ENCODE results near the gene NT5DC2. TPM values are rescaled to one million over a fixed set of nuclear protein-coding genes. Genes with fewer than 3 reads are reported as not detected.

The NT5DC2 gene
- total RNA-seq, 2 donors from 2014 or later: 26.5 to 30.6 TPM

GRCh38 chr3:52520716-52521487 lies 12.8 kb downstream of the NT5DC2 start:
- DNase-seq (ENCODE audit: low spot score in 2 of 2): no peak
- H3K9me3 Mint-ChIP-seq: no peaks in the 10 kb centered on the region
- H3K36me3 Mint-ChIP-seq: no peaks in the 10 kb centered on the region
- no peak overlapping the region for H3K27ac Mint-ChIP-seq
- no peak for ATAC-seq

- Mint-ChIP-seq H3K9me3 (no peaks in the 10 kb centered on the region), H3K36me3 (no peaks in the 10 kb centered on the region), H3K27ac (no peak overlapping the region)
- DNase-seq (ENCODE audit: low spot score in 2 of 2) (no peak), ATAC-seq (no peak)
Observed at GRCh38 chr3:52520141-52520667, 13.5 kb downstream of the NT5DC2 start.

DNA sequence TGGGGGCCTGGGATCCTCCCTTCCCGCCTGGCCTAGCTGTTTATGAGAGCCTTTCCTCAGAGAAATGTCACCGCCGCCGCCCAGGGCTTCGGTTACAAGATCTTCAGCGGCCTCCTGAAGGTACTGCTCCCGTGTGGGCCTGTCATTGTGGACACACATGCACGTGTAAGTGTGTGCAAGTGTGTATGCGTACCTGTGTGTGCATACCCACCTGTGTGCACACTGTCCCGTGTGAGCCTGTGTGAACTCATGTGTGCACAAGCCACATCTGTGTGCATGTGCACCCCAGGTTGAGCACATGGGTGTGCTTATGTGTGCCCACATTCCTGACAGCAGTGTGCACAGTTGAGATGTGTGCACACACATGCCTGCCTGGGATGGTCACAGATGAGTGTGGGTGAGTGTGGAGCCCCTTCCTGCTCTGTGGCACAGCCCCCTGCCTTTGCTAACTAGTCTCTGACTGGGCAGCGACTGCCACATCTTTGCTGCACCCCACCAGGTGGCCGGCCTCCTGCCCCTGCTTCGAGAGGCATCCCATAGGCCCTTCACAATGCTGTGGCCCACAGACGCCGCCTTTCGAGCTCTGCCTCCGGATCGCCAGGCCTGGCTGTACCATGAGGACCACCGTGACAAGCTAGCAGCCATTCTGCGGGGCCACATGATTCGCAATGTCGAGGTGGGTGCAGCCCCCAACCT lies 14.1 kb downstream of the NT5DC2 start:
- no peak for DNase-seq (ENCODE audit: low spot score in 2 of 2)
- no peaks in the 10 kb centered on the region for H3K9me3 Mint-ChIP-seq
- no peaks in the 10 kb centered on the region for H3K36me3 Mint-ChIP-seq
- no peak overlapping the region for H3K27ac Mint-ChIP-seq
- no peak for ATAC-seq

GRCh38 chr3:52518723-52519444 lies 14.8 kb downstream of the NT5DC2 start:
- no peaks in the 10 kb centered on the region for H3K9me3 Mint-ChIP-seq
- DNase-seq (ENCODE audit: low spot score in 2 of 2) (no peak), ATAC-seq (no peak)
- H3K27ac Mint-ChIP-seq: no peak overlapping the region
- H3K36me3 Mint-ChIP-seq: no peaks in the 10 kb centered on the region

DNA sequence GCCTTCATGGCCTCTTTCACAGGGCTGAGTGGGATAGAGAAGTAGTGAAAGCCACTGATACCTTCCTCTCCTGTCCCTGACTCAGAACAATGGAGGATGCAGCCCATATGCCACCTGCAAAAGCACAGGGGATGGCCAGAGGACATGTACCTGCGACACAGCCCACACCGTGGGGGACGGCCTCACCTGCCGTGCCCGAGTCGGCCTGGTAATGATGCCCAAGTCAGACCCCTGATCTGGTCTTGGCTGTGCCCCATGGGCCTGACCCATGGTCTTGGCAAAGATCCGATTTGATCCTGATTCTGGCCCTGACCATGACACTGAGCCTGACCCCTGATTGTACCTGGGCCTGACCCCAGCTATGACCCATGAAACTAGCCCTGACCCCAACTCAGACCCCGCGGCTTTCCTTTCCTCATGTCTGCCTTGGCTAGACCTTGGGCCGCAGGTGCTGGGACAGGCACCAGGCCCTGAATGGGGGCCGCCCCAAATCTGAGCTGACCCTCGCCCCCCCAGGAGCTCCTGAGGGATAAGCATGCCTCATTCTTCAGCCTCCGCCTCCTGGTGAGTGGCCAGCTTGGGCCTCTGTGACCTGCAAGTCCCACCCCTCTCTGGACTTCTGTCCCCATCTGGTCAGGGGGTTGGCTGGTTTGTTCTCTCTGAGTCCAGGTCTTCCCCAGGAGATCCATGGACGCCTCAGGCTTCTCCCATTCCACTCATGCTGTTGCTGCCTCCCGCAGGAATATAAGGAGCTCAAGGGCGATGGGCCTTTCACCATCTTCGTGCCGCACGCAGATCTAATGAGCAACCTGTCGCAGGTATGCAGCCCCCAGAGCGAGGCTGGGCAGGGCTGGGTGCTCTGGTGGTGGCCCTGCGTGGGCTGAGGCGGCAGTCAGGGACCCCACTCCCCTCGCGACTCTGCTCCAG lies 15.6 kb downstream of the NT5DC2 start:
- Mint-ChIP-seq H3K36me3 (no peaks in the 10 kb centered on the region), H3K27ac (no peak overlapping the region), H3K9me3 (no peaks in the 10 kb centered on the region)
- ATAC-seq: no peak
- no peak for DNase-seq (ENCODE audit: low spot score in 2 of 2)

DNA sequence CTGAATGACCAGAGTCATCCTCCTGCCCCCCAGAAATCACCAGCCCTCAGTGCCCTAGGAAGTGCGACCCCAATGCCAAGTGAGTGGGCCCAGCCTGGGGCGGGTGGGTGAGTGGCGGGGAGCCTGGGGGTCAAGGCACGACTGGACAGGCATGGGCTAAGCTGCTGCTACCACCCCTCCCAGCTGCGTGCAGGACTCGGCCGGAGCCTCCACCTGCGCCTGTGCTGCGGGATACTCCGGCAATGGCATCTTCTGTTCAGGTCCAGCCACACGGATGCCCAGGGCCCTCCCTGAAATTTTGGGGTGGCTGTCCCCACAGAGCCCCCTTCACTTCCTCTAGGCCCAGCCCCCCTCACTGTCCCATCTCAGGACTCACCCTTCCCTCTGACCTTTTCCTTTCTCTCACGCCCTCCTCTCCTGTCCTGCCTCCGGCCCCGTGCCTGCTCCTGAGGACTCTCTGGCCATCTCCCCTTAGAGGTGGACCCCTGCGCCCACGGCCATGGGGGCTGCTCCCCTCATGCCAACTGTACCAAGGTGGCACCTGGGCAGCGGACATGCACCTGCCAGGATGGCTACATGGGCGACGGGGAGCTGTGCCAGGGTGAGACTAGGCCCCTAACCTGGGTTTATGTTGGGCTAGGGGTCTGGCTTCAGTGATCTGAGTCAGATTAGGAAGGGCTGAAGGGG lies 17.0 kb downstream of the NT5DC2 start:
- ATAC-seq (no peak), DNase-seq (ENCODE audit: low spot score in 2 of 2) (no peak)
- no peaks in the 10 kb centered on the region for H3K36me3 Mint-ChIP-seq
- H3K9me3 Mint-ChIP-seq: no peaks in the 10 kb centered on the region
- H3K27ac Mint-ChIP-seq: no peak overlapping the region

DNA sequence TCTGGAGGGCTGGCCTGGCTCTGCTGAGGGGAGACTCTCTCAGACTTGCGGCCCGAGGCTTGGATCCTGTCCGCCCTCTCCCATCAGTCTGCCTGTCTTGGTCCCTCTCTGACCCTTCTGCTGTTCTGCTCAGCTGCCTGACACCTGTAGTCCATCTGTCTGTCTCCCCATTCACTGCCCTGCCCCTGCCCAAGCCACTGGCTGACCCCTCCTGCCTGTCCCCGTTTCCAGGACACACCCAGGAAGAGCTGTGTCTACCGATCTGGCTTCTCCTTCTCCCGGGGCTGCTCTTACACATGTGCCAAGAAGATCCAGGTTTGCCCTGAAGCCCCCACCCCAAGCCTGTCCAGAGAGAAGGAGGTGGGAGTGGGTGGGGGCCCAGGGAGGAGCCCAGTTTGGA lies 18.5 kb downstream of the NT5DC2 start:
- DNase-seq (ENCODE audit: low spot score in 2 of 2) (no peak), ATAC-seq (no peak)
- no peak overlapping the region for H3K27ac Mint-ChIP-seq
- no peaks in the 10 kb centered on the region for H3K36me3 Mint-ChIP-seq
- H3K9me3 Mint-ChIP-seq: no peaks in the 10 kb centered on the region

- no peak overlapping the region for H3K27ac Mint-ChIP-seq
- no peak for DNase-seq (ENCODE audit: low spot score in 2 of 2)
- no peaks in the 10 kb centered on the region for H3K36me3 Mint-ChIP-seq
- no peak for ATAC-seq
- H3K9me3 Mint-ChIP-seq: no peaks in the 10 kb centered on the region
Observed at GRCh38 chr3:52514576-52514975, 19.1 kb downstream of the NT5DC2 start.

- Mint-ChIP-seq H3K9me3 (no peaks in the 10 kb centered on the region), H3K27ac (no peak overlapping the region), H3K36me3 (no peaks in the 10 kb centered on the region)
- ATAC-seq: no peak
- no peak for DNase-seq (ENCODE audit: low spot score in 2 of 2)
Observed at GRCh38 chr3:52513281-52513680, 20.4 kb downstream of the NT5DC2 start.

DNA sequence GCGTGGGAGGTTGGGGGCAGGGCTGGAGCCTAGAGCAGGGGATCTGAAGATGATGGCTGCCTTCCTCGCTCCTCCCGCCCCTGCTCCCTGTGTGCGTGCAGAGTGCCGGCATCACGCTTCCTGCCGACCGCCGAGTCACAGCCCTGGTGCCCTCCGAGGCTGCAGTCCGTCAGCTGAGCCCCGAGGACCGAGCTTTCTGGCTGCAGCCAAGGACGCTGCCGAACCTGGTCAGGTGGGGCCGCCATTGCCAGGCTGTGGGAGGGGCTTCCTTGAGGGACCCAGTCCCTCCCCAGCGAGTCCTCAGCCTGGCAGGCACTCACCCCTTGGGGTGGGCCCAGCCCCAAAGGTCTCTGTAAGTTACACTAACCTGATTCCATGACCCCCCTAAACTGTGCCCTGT lies 20.9 kb downstream of the NT5DC2 start:
- no peak for DNase-seq (ENCODE audit: low spot score in 2 of 2)
- no peaks in the 10 kb centered on the region for H3K36me3 Mint-ChIP-seq
- H3K27ac Mint-ChIP-seq: no peak overlapping the region
- ATAC-seq: no peak
- H3K9me3 Mint-ChIP-seq: no peaks in the 10 kb centered on the region

DNA sequence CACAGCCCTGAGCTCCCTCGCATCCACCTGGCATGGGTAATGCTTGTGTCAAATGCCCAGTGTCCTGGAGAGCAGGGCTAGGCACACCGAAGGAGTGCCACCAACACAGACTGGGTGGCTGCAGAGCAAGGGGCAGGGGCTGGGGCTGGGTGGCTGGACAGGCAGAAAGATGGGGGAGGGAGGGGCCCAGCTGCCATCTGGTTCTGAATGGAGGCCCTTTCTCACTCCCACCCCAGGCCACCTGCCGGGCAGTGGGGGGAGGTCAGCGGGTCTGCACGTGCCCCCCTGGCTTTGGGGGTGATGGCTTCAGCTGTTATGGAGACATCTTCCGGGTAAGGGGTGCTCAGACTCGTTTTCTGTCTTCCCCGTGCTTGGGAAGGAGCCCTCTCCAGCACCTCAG lies 21.6 kb downstream of the NT5DC2 start:
- ATAC-seq: no peak
- Mint-ChIP-seq H3K9me3 (no peaks in the 10 kb centered on the region), H3K36me3 (no peaks in the 10 kb centered on the region), H3K27ac (no peak overlapping the region)
- no peak for DNase-seq (ENCODE audit: low spot score in 2 of 2)

- H3K9me3 Mint-ChIP-seq: no peaks in the 10 kb centered on the region
- no peak for ATAC-seq
- no peaks in the 10 kb centered on the region for H3K36me3 Mint-ChIP-seq
- H3K27ac Mint-ChIP-seq: no peak overlapping the region
- DNase-seq (ENCODE audit: low spot score in 2 of 2): no peak
Observed at GRCh38 chr3:52511509-52511908, 22.1 kb downstream of the NT5DC2 start.

DNA sequence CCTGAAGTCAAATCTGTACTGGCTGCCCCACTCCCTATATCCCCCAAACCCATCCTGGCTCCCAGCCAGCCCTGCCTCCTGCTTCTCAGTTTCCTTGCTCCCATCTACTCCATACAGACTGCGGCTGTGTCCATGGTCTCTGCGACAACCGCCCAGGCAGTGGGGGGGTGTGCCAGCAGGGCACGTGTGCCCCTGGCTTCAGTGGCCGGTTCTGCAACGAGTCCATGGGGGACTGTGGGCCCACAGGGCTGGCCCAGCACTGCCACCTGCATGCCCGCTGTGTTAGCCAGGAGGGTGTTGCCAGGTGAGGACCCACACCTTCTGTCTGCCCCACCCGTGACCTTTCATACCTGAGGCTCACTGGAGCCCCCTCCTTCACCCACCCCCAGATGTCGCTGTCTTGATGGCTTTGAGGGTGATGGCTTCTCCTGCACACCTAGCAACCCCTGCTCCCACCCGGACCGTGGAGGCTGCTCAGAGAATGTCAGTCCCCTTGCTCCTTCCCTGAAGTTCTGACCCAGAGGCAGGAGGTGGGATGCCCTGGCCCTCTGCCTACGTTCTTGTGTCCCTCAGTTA lies 23.8 kb downstream of the NT5DC2 start:
- no peaks in the 10 kb centered on the region for H3K9me3 Mint-ChIP-seq
- ATAC-seq (peak in 1 of 2 donors; percentile 30), DNase-seq (ENCODE audit: low spot score in 2 of 2) (no peak)
- no peaks in the 10 kb centered on the region for H3K36me3 Mint-ChIP-seq
- no peak overlapping the region for H3K27ac Mint-ChIP-seq

DNA sequence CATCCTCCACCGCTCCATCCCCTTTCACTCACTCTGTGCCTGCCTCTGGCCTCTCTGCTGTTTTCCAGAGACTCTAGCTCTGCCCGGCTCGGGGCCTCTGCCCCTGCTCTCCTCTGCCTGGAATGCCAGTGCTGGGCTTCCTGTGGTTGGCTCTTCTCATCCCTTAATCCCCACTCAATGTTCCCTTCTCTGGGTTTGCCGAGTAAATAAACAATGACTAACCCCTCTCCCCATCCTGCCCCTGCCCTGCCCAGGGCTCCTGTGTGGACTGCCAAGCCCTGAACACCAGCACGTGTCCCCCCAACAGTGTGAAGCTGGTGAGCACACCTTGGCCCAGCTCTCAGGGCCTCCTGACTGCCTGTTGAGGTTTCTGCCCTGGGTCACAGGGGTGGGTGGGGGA lies 26.3 kb downstream of the NT5DC2 start:
- Mint-ChIP-seq H3K36me3 (no peaks in the 10 kb centered on the region), H3K27ac (no peak overlapping the region), H3K9me3 (no peaks in the 10 kb centered on the region)
- ATAC-seq (no peak), DNase-seq (ENCODE audit: low spot score in 2 of 2) (no peak)

DNA sequence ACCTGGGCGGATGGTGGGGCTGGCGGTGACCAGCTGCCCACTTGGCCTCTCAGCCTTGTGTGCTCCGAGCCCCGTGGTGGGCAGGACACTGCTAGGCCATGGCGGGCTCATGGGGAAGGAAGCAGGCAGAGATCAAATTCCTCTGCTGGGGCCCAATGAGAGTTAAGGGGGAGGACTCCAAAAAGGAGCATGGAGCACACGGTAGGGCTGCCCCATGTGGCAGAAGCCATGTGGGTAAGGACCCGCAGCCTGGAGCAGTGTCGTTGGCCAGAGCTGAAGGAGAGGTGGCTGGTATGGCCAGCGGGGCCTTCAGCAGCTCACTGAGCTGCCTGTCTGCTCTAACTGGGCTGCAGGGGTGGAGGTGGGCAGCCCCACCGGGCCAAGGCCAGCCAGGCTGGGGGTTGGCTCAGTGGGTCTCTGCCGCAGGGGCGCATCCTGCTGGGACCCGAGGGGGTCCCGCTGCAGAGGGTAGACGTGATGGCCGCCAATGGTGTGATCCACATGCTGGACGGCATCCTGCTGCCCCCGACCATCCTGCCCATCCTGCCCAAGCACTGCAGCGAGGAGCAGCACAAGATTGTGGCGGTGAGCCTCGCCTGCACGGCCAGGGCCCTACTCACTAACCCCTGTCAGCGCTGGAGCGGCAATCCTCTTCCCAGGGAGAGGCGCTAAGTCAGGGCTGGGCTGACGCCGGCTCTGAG lies 27.2 kb downstream of the NT5DC2 start:
- H3K36me3 Mint-ChIP-seq: no peaks in the 10 kb centered on the region
- no peak overlapping the region for H3K27ac Mint-ChIP-seq
- H3K9me3 Mint-ChIP-seq: no peaks in the 10 kb centered on the region
- no peak for ATAC-seq
- no peak for DNase-seq (ENCODE audit: low spot score in 2 of 2)

Measured in activated naive CD4-positive, alpha-beta T cell treated with anti-CD3 and anti-CD28 coated beads, Interleukin-2, amount 50 U/mL, for 72 hours (primary cell).